IMR-90 (cell line): ENCODE measurements around the gene ARHGAP15. TPM values are rescaled to one million over a fixed set of nuclear protein-coding genes. Genes with fewer than 3 reads are reported as not detected.

Experiments
- ATAC-seq: fragments of 200-7000 bp; cut with Tn5 transposase; 2 replicates; pipeline ENCODE4 v1.9.1; 2020; ENCODE audit warnings: low read depth, mild to moderate bottlenecking, moderate library complexity
- BruUV-seq: library from RNA; stranded (reverse); fragments of 400-500 nt; replicated peaks from 2 replicates; lab custom pipeline; 2021; lab: Mats Ljungman, UMichigan
- CTCF ChIA-PET: fragments of 300-600 bp; formaldehyde crosslinking; extraction: SDS; loops from one replicate; lab custom pipeline; 2021; ENCODE audit warnings: antibody characterized with exemption; lab: Yijun Ruan, JAX
- POLR2A ChIA-PET: fragments of 300-600 bp; sonication (Branson Sonifier 250); formaldehyde crosslinking; loops from one replicate; lab custom pipeline; 2022; ENCODE audit warnings: antibody characterized with exemption; ENCODE audit not compliant: unreplicated experiment; lab: Charles Lee
- DNase-seq: peaks from one replicate; pipeline ENCODE4 v3.0.0; 2013
- H2AFZ ChIP-seq: replicated peaks from 2 replicates; pipeline ENCODE3; 2013; ENCODE audit warnings: low read length, mild to moderate bottlenecking; ENCODE audit not compliant: poor library complexity
- H2AK5ac ChIP-seq: 2 replicates; pipeline ENCODE4 v1.6.1; 2013; ENCODE audit warnings: low read depth, low read length, inconsistent platforms
- H2AK9ac ChIP-seq: replicated peaks from 2 replicates; pipeline ENCODE3; 2013; ENCODE audit warnings: mild to moderate bottlenecking, low read depth, low read length, moderate library complexity; ENCODE audit not compliant: poor library complexity
- H2BK120ac ChIP-seq: 2 replicates; pipeline ENCODE4 v1.6.1; 2013; ENCODE audit warnings: low read depth, low read length, inconsistent platforms
- H2BK15ac ChIP-seq: 3 replicates; pipeline ENCODE4 v1.6.1; 2013; ENCODE audit warnings: low read depth, low read length, inconsistent platforms
- H2BK20ac ChIP-seq: 2 replicates; pipeline ENCODE4 v1.6.1; 2013; ENCODE audit warnings: low read depth, mild to moderate bottlenecking, inconsistent platforms, low read length, moderate library complexity
- H2BK5ac ChIP-seq: 2 replicates; pipeline ENCODE4 v1.6.1; 2013; ENCODE audit warnings: mild to moderate bottlenecking, low read depth, low read length, inconsistent platforms; ENCODE audit not compliant: poor library complexity, severe bottlenecking
- H3K14ac ChIP-seq: replicated peaks from 2 replicates; pipeline ENCODE4 v1.6.1; 2013; ENCODE audit warnings: low read depth, low read length, inconsistent platforms
- H3K18ac ChIP-seq: 2 replicates; pipeline ENCODE4 v1.6.1; 2013; ENCODE audit warnings: low read depth, low read length, control low read depth
- H3K23ac ChIP-seq: 2 replicates; pipeline ENCODE4 v1.6.1; 2013; ENCODE audit warnings: low read depth, low read length, inconsistent platforms
- H3K27ac ChIP-seq: 2 replicates; pipeline ENCODE4 v1.5.1; 2013; ENCODE audit warnings: mild to moderate bottlenecking, control low read depth, low read length; ENCODE audit not compliant: insufficient read depth
- H3K27me3 ChIP-seq: 2 replicates; pipeline ENCODE4 v1.6.1; 2013; ENCODE audit warnings: low read length; ENCODE audit not compliant: control insufficient read depth, insufficient read depth
- H3K36me3 ChIP-seq: 2 replicates; pipeline ENCODE4 v1.6.1; 2013; ENCODE audit warnings: low read length, mixed read lengths; ENCODE audit not compliant: control insufficient read depth, insufficient read depth
- H3K4ac ChIP-seq: 2 replicates; pipeline ENCODE4 v1.6.1; 2013; ENCODE audit warnings: low read depth, low read length, inconsistent platforms
- H3K4me1 ChIP-seq: 2 replicates; pipeline ENCODE4 v1.6.1; 2013; ENCODE audit warnings: low read length, mixed read lengths; ENCODE audit not compliant: control insufficient read depth, insufficient read depth
- H3K4me2 ChIP-seq: 2 replicates; pipeline ENCODE4 v1.6.1; 2013; ENCODE audit warnings: low read depth, mild to moderate bottlenecking, control low read depth, low read length, moderate library complexity
- H3K4me3 ChIP-seq: 2 replicates; pipeline ENCODE4 v1.5.1; 2013; ENCODE audit warnings: low read depth, mild to moderate bottlenecking, control low read depth, low read length, moderate library complexity; ENCODE audit not compliant: insufficient read depth
- H3K56ac ChIP-seq: 2 replicates; pipeline ENCODE4 v1.6.1; 2013; ENCODE audit warnings: low read length, inconsistent platforms; ENCODE audit not compliant: insufficient read depth; ENCODE audit errors: extremely low read depth
- H3K79me1 ChIP-seq, 2 experiments: 2 replicates each; pipeline ENCODE4 v1.6.1; 2013; ENCODE audit warnings: low read length in 2 of 2, inconsistent platforms in 1 of 2, low read depth in 1 of 2
- H3K9ac ChIP-seq: 2 replicates; pipeline ENCODE4 v1.6.1; 2013; ENCODE audit warnings: low read depth, low read length, control low read depth
- H3K9me1 ChIP-seq: 2 replicates; pipeline ENCODE4 v1.6.1; 2013; ENCODE audit warnings: low read length, inconsistent platforms; ENCODE audit not compliant: insufficient read depth
- H3K9me3 ChIP-seq: 2 replicates; pipeline ENCODE4 v1.6.1; 2013; ENCODE audit warnings: low read length; ENCODE audit not compliant: control insufficient read depth, insufficient read depth
- H4K20me1 ChIP-seq: 2 replicates; pipeline ENCODE4 v1.6.1; 2013; ENCODE audit warnings: low read length, inconsistent platforms; ENCODE audit not compliant: insufficient read depth
- H4K5ac ChIP-seq: 2 replicates; pipeline ENCODE4 v1.6.1; 2013; ENCODE audit warnings: mild to moderate bottlenecking, low read depth, low read length, control low read depth
- H4K8ac ChIP-seq, 2 experiments: 2 replicates each; pipeline ENCODE4 v1.6.1; 2013; ENCODE audit warnings: low read depth in 2 of 2, low read length in 2 of 2, control low read depth in 1 of 2, inconsistent platforms in 1 of 2
- H4K91ac ChIP-seq: 2 replicates; pipeline ENCODE4 v1.6.1; 2013; ENCODE audit warnings: low read depth, low read length, inconsistent platforms; ENCODE audit not compliant: insufficient read depth
- BHLHE40 ChIP-seq: fragments of 150-350 bp; IDR thresholded peaks from 2 replicates; pipeline ENCODE4 v1.6.1; 2016; ENCODE audit warnings: mild to moderate bottlenecking, low read depth, low read length
- CEBPB ChIP-seq: IDR thresholded peaks from 2 replicates; pipeline ENCODE4 v1.6.1; 2012; ENCODE audit warnings: low read depth, low read length, improper control_type of control experiment
- FOS ChIP-seq: fragments of 150-350 bp; IDR thresholded peaks from 2 replicates; pipeline ENCODE4 v1.6.1; 2016; ENCODE audit warnings: low read depth, low read length
- MXI1 ChIP-seq: IDR thresholded peaks from 2 replicates; pipeline ENCODE4 v1.6.1; 2012; ENCODE audit warnings: low read depth, mild to moderate bottlenecking, low read length, moderate library complexity, borderline replicate concordance
- POLR2A ChIP-seq: IDR thresholded peaks from 2 replicates; pipeline ENCODE4 v1.6.1; 2012; ENCODE audit warnings: mild to moderate bottlenecking, low read depth, low read length
- RAD21 ChIP-seq: IDR thresholded peaks from 2 replicates; pipeline ENCODE4 v1.6.1; 2012; ENCODE audit warnings: low read length, improper control_type of control experiment
- RCOR1 ChIP-seq: IDR thresholded peaks from 2 replicates; pipeline ENCODE4 v1.6.1; 2012; ENCODE audit warnings: mild to moderate bottlenecking, low read length, improper control_type of control experiment; ENCODE audit not compliant: insufficient replicate concordance
- SMC3 ChIP-seq: fragments of 150-350 bp; IDR thresholded peaks from 2 replicates; pipeline ENCODE4 v1.6.1; 2016; ENCODE audit warnings: low read depth, mild to moderate bottlenecking, antibody characterized with exemption, low read length, moderate library complexity
- WGBS, 2 experiments: methylation state at CpG; one replicate each; pipeline versions ENCODE4 v1.1.5 to v1.1.7; 2013; ENCODE audit warnings: missing lambda C conversion rate in 2 of 2; ENCODE audit not compliant: insufficient read length in 1 of 2; ENCODE audit errors: extremely low coverage in 2 of 2; 5-methylcytosine and 5-hydroxymethylcytosine counted together
- dilution Hi-C: fragments of 300-500 bp; cut with HindIII; formaldehyde crosslinking; loops from one replicate; pipeline ENCODE4 v1.14.3; 2018; ENCODE audit warnings: low sequenced_read_pairs; ENCODE audit not compliant: unreplicated experiment
- in situ Hi-C: fragments of 300-500 bp; cut with MboI; formaldehyde crosslinking; loops from 3 replicates; pipeline ENCODE4 v1.14.3; 2019; ENCODE audit warnings: low sequenced_read_pairs, inconsistent platforms, mixed read lengths
- intact Hi-C: fragments of 100-400 bp; cut with micrococcal nuclease; formaldehyde crosslinking; loops from 2 replicates; pipeline ENCODE4 v1.10.0; 2022
- polyA plus RNA-seq, 3 experiments: library from polyadenylated mRNA; depleted of rRNA; stranded (reverse); fragments of >200 nt; gene quantifications; 2 replicates each; pipeline ENCODE4 v1.2.3, GENCODE V29; 2012; ENCODE audit warnings: low replicate concordance in 1 of 3
- total RNA-seq: library from RNA; depleted of rRNA; stranded (reverse); fragments of >200 nt; gene quantifications from 2 replicates; pipeline ENCODE4 v1.2.3, GENCODE V29; 2012
- TF ChIP-seq, protein P1 (sequence below): conservative IDR thresholded peaks from 2 replicates; pipeline ENCODE4 v1.5.1; 2012; ENCODE audit warnings: mild to moderate bottlenecking, low read depth, low read length, improper control_type of control experiment
- TF ChIP-seq, protein P2 (sequence below): fragments of 150-350 bp; IDR thresholded peaks from 2 replicates; pipeline ENCODE4 v1.6.1; 2016; ENCODE audit warnings: low read depth, mild to moderate bottlenecking, low read length, moderate library complexity, borderline replicate concordance
- TF ChIP-seq, protein P3 (sequence below): fragments of 150-350 bp; IDR thresholded peaks from 2 replicates; pipeline ENCODE4 v1.6.1; 2017; ENCODE audit warnings: mild to moderate bottlenecking, antibody characterized with exemption, low read length, low read depth

The ARHGAP15 gene
- total and polyA plus RNA-seq, 2 of the 4 experiments (the other 2 are of a cell fraction), result not detected

- Histone ChIP-seq H2AK9ac (no peak overlapping the region), H2BK15ac (no peak overlapping the region), H3K23ac (no peak overlapping the region), H2BK20ac (no peak overlapping the region), H3K4me2 (no peak overlapping the region), H3K14ac (no peak overlapping the region), H4K8ac (no peak overlapping the region), H3K4ac (no peak overlapping the region), H2BK5ac (no peak overlapping the region), H4K5ac (no peak overlapping the region), H3K27me3 (no peaks in the 10 kb centered on the region), H3K4me3 (no peak overlapping the region), H3K9ac (no peak overlapping the region), H3K18ac (no peak overlapping the region), H2AK5ac (no peak overlapping the region), H3K4me1 (no peaks in the 10 kb centered on the region), H3K79me1 (no peaks in the 10 kb centered on the region), H4K91ac (no peak overlapping the region), H3K9me3 (peaks cover 3% of the 10 kb centered on the region; the same call in 1 of the 2 replicates), H3K56ac (no peak overlapping the region), H3K36me3 (no peaks in the 10 kb centered on the region), H4K20me1 (no peaks in the 10 kb centered on the region), H2AFZ (no peak overlapping the region), H2BK120ac (no peak overlapping the region), H3K9me1 (no peaks in the 10 kb centered on the region), H3K27ac (no peak overlapping the region)
- DNase-seq, result no peak
- CTCF ChIA-PET, result interaction anchor here (0.8 kb wide), 1 partner anchor 12 kb away, joined by 3 read pairs; no protein-coding TSS in a partner anchor
- TF ChIP-seq SMC3, result no peak
- TF ChIP-seq, protein P1, sequence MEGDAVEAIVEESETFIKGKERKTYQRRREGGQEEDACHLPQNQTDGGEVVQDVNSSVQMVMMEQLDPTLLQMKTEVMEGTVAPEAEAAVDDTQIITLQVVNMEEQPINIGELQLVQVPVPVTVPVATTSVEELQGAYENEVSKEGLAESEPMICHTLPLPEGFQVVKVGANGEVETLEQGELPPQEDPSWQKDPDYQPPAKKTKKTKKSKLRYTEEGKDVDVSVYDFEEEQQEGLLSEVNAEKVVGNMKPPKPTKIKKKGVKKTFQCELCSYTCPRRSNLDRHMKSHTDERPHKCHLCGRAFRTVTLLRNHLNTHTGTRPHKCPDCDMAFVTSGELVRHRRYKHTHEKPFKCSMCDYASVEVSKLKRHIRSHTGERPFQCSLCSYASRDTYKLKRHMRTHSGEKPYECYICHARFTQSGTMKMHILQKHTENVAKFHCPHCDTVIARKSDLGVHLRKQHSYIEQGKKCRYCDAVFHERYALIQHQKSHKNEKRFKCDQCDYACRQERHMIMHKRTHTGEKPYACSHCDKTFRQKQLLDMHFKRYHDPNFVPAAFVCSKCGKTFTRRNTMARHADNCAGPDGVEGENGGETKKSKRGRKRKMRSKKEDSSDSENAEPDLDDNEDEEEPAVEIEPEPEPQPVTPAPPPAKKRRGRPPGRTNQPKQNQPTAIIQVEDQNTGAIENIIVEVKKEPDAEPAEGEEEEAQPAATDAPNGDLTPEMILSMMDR, result no peak
- no peak for TF ChIP-seq MXI1
- TF ChIP-seq CEBPB, result no peak
- no peak for TF ChIP-seq BHLHE40
- TF ChIP-seq POLR2A, result no peak
- no peak for TF ChIP-seq RAD21
- TF ChIP-seq RCOR1, result no peak
- TF ChIP-seq, protein P2, sequence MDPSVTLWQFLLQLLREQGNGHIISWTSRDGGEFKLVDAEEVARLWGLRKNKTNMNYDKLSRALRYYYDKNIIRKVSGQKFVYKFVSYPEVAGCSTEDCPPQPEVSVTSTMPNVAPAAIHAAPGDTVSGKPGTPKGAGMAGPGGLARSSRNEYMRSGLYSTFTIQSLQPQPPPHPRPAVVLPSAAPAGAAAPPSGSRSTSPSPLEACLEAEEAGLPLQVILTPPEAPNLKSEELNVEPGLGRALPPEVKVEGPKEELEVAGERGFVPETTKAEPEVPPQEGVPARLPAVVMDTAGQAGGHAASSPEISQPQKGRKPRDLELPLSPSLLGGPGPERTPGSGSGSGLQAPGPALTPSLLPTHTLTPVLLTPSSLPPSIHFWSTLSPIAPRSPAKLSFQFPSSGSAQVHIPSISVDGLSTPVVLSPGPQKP, result no peak
- TF ChIP-seq FOS, result no peak
- TF ChIP-seq, protein P3, sequence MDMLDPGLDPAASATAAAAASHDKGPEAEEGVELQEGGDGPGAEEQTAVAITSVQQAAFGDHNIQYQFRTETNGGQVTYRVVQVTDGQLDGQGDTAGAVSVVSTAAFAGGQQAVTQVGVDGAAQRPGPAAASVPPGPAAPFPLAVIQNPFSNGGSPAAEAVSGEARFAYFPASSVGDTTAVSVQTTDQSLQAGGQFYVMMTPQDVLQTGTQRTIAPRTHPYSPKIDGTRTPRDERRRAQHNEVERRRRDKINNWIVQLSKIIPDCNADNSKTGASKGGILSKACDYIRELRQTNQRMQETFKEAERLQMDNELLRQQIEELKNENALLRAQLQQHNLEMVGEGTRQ, result no peak
- intact Hi-C loops, result no loop called here
- POLR2A ChIA-PET, result no interaction called here
- BruUV-seq, result no TSS peak
- no peak for ATAC-seq
- dilution Hi-C loops, result no loop called here
- in situ Hi-C loops, result no loop called here
- WGBS, 2 experiments, result no CpG with 5 or more reads among the region's 2 CpGs
These were observed 100.7 kb downstream of the ARHGAP15 start for GRCh38 chr2:143229952-143230351.
